ENCODE results near the gene SEC61A2.

DNA sequence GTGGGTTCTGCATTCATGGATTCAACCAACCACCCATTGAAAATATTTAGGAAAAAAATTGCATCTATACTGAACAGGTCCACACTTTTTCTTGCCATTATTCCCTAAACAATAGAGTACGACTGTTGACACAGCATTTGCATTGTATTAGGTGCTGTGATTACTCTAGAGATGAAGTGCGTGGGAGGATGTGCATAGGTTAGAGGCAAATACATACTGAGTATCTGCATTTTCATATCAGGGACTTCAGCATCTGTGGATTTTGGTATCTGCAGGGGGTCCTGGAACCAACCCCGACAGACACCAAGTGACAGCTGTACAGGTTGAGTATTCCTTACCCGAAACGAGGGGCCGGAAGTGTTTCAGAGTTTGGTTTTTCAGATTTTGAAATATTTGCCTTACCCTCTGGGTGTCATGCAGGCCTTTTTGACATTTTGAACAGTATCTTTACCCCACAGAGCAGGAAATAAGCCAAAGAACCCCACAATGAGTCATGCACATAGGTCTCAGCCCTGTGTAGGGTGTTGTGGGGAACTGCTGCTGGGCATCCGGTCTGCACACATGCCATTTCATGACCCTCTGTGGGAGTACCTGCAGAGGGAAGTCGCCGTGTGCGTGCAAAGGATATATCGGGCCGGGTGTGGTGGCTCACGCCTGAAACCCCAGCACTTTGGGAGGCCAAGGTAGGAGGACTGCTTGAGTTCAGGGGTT is 51.7 kb downstream of the SEC61A2 start:
- TF ChIP-seq, protein P1, sequence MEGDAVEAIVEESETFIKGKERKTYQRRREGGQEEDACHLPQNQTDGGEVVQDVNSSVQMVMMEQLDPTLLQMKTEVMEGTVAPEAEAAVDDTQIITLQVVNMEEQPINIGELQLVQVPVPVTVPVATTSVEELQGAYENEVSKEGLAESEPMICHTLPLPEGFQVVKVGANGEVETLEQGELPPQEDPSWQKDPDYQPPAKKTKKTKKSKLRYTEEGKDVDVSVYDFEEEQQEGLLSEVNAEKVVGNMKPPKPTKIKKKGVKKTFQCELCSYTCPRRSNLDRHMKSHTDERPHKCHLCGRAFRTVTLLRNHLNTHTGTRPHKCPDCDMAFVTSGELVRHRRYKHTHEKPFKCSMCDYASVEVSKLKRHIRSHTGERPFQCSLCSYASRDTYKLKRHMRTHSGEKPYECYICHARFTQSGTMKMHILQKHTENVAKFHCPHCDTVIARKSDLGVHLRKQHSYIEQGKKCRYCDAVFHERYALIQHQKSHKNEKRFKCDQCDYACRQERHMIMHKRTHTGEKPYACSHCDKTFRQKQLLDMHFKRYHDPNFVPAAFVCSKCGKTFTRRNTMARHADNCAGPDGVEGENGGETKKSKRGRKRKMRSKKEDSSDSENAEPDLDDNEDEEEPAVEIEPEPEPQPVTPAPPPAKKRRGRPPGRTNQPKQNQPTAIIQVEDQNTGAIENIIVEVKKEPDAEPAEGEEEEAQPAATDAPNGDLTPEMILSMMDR (IDR thresholded peaks at IDR 0.05), result no peak
- TF ChIP-seq, protein P2, sequence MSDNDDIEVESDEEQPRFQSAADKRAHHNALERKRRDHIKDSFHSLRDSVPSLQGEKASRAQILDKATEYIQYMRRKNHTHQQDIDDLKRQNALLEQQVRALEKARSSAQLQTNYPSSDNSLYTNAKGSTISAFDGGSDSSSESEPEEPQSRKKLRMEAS (IDR thresholded peaks at IDR 0.05; ENCODE audit: low read depth), result no peak
- TF ChIP-seq POLR2AphosphoS5 (IDR thresholded peaks at IDR 0.05; ENCODE audit: low read depth, low read length) (no peak), MEF2A (IDR thresholded peaks at IDR 0.05; ENCODE audit: borderline replicate concordance, low read depth) (no peak), SMC3 (IDR thresholded peaks at IDR 0.05; ENCODE audit: low read depth, low read length) (no peak), SIN3A (IDR thresholded peaks at IDR 0.05; ENCODE audit: borderline replicate concordance, low read depth, low read length) (no peak), RFX5 (IDR thresholded peaks at IDR 0.05; ENCODE audit: low read length) (no peak), NFIC (IDR thresholded peaks at IDR 0.05; ENCODE audit: borderline replicate concordance) (no peak), TAF1 (IDR thresholded peaks at IDR 0.05; ENCODE audit: borderline replicate concordance, low read depth, low read length) (no peak), RAD21 (IDR thresholded peaks at IDR 0.05; ENCODE audit: low read length) (no peak), GABPA (IDR thresholded peaks at IDR 0.05; ENCODE audit: low read depth) (no peak), TEAD4 (IDR thresholded peaks at IDR 0.05; ENCODE audit: borderline replicate concordance, insufficient read depth) (no peak)
- TF ChIP-seq, protein P3, sequence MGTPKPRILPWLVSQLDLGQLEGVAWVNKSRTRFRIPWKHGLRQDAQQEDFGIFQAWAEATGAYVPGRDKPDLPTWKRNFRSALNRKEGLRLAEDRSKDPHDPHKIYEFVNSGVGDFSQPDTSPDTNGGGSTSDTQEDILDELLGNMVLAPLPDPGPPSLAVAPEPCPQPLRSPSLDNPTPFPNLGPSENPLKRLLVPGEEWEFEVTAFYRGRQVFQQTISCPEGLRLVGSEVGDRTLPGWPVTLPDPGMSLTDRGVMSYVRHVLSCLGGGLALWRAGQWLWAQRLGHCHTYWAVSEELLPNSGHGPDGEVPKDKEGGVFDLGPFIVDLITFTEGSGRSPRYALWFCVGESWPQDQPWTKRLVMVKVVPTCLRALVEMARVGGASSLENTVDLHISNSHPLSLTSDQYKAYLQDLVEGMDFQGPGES (IDR thresholded peaks at IDR 0.05; ENCODE audit: low read depth, low read length), result no peak
- TF ChIP-seq, protein P4, sequence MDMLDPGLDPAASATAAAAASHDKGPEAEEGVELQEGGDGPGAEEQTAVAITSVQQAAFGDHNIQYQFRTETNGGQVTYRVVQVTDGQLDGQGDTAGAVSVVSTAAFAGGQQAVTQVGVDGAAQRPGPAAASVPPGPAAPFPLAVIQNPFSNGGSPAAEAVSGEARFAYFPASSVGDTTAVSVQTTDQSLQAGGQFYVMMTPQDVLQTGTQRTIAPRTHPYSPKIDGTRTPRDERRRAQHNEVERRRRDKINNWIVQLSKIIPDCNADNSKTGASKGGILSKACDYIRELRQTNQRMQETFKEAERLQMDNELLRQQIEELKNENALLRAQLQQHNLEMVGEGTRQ (IDR thresholded peaks at IDR 0.05; ENCODE audit: borderline replicate concordance, low read depth, low read length), result no peak
